Mononuclear cell (primary cell): ENCODE results near the gene PRPS1. TPM values are rescaled to one million over a fixed set of nuclear protein-coding genes. Genes with fewer than 3 reads are reported as not detected.

Source experiments
- H3K27me3 ChIP-seq: 2 replicates; pipeline ENCODE4 v1.6.0; 2011; ENCODE audit warnings: low read length, control low read depth; ENCODE audit not compliant: insufficient read depth
- H3K4me1 ChIP-seq: 2 replicates; pipeline ENCODE4 v1.5.1; 2011; ENCODE audit warnings: mild to moderate bottlenecking, low read length, control low read depth; ENCODE audit not compliant: insufficient read depth
- H3K4me3 ChIP-seq: 2 replicates; pipeline ENCODE4 v1.5.1; 2011; ENCODE audit warnings: mild to moderate bottlenecking, low read length, moderate library complexity
- H3K9me3 ChIP-seq: 2 replicates; pipeline ENCODE4 v1.5.1; 2011; ENCODE audit warnings: low read depth, mild to moderate bottlenecking, control low read depth, low read length
- total RNA-seq: library from RNA; depleted of rRNA; stranded (reverse); fragments of >200 nt; gene quantifications from one replicate; pipeline ENCODE4 v1.2.3, GENCODE V29; 2012

Gene PRPS1
- total RNA-seq, 1 donor, result 44.0 TPM

- H3K4me1 ChIP-seq, result peaks cover 33% of the 10 kb centered on the region
- no peaks in the 10 kb centered on the region for H3K27me3 ChIP-seq
- H3K9me3 ChIP-seq, result no peaks in the 10 kb centered on the region
- no peak overlapping the region for H3K4me3 ChIP-seq
These were observed 71.3 kb downstream of the PRPS1 start for GRCh38 chrX:107699616-107700015.

GRCh38 chrX:107700317-107700774 is 72.0 kb downstream of the PRPS1 start:
- H3K4me1 ChIP-seq, result peaks cover 33% of the 10 kb centered on the region
- no peak overlapping the region for H3K4me3 ChIP-seq
- H3K27me3 ChIP-seq, result no peaks in the 10 kb centered on the region
- H3K9me3 ChIP-seq, result no peaks in the 10 kb centered on the region

Other genes starting within 250 kb of the PRPS1 start
- gene FRMPD3, start 178.9 kb upstream of the PRPS1 start, total RNA-seq, result 0.31 TPM
- gene TSC22D3, start 147.3 kb downstream of the PRPS1 start, total RNA-seq, result 1,104 TPM
- 0.21 TPM for gene NCBP2L, start 149.2 kb downstream of the PRPS1 start, total RNA-seq
- 17.6 TPM for gene MID2, start 197.4 kb downstream of the PRPS1 start, total RNA-seq